Activated CD4-positive, CD25-positive, alpha-beta regulatory T cell treated with anti-CD3 and anti-CD28 coated beads, Interleukin-2, amount 50 U/mL, for 72 hours (primary cell): ENCODE results near the gene ADRM1.

Source experiments
- DNase-seq: peaks from one replicate; pipeline ENCODE4 v3.0.0; 2021

ADRM1 gene

DNA sequence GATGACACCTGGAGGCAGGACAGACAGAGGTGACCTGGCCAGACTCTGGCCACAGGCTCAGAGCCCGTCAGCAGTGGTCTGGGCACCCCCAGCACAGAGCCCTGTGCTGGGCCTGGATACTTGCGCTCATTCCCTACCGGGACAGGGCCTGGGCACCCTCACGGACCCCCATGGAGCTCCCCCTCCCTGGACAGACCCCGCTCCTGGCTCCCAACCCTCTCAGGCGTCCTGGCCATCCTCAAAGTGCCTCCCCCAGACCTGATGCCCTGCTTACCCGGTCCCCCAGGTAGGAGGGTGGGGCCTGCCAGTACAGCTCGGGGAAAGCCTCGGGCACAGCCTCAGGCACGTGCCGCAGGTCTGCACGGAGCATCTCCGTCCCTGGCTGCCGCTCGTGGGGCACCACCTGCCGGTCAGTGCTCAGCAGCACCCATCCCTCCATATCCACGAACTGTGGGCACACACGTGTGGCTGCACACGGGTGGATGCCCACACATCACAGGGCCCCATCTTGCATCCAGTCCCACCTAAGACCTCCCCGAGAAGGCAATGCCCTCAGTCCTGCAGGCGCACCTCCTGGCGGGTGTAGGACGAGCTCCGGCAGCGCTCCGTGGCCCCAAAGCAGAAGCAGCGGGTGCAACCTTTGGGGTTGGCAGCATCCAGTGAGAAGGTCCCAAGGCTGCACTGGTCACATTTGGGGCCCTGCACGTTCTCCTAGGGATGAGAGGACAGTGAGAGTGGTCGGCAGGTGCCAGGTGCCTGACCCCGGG is 24.3 kb downstream of the ADRM1 start:
- DNase-seq = no peak

DNA sequence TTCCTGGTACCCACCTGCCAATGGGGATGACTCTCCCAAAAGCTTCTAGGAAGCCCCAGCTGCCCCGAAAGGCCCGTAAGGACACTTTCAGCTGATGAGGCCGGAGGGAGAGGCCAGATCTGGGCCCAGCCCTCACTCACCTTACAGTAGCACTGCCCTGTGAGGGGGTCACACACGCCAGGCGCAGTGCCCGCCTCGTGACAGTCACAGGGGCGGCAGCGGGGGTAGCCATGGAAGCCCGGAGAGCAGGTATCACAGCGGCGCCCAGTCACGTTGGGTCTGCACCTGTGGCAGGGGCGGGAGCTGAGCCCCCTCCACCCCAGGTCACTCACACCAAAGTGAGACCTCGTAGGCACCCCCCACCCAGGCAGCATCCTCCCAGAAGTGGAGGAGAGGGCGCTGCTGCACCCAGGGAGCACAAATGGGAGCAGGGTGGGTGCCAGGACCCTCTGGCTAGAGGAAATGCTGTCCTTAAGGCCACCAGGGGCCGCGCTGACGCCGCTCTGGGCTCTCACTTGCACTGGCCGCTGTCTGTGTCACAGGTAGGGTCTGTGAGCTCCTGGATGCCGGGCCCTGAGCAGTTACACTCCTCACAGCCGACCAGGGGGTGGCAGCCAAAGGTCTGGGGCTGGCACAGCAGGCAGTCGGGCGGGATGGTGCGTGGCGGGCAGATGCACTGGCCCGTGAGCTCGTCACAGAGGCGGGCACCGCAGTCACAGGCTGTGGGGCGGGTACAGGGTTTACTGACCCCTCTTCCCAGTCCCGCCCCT is 25.1 kb downstream of the ADRM1 start:
- DNase-seq = no peak

DNA sequence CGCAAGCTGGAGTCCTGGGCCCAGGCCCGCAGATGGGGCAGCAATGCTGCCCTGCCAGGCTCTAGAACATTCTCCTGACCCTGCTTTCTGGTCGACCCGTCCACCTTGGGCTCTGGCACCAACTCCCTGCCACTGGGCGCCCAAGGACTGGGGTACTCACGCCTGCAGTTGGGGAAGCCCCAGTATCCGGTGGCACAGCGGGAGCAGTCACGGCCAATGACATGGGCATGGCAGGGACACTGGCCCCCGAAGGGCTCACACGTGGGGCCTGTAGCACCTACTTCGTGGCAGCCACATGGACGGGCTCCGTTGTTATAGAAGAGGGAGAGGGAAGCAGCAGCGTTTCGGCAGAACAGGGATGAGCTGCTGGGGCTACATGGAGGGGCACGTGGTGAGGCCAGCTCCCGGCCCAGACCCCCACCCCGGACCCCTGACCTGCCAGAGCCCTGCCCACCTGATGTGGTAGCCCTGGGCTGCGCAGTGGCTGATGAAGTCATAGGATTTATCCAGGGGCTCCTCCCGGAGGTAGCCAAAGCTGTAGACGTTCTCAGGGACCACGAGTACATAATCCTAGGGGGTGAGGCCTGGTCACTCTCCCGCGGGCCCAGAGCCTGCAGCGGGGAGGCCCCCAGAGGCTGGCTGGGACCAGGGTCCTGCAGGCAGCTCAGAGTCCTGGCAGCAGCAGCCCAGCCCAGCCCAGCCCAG is 26.0 kb downstream of the ADRM1 start:
- no peak for DNase-seq

DNA sequence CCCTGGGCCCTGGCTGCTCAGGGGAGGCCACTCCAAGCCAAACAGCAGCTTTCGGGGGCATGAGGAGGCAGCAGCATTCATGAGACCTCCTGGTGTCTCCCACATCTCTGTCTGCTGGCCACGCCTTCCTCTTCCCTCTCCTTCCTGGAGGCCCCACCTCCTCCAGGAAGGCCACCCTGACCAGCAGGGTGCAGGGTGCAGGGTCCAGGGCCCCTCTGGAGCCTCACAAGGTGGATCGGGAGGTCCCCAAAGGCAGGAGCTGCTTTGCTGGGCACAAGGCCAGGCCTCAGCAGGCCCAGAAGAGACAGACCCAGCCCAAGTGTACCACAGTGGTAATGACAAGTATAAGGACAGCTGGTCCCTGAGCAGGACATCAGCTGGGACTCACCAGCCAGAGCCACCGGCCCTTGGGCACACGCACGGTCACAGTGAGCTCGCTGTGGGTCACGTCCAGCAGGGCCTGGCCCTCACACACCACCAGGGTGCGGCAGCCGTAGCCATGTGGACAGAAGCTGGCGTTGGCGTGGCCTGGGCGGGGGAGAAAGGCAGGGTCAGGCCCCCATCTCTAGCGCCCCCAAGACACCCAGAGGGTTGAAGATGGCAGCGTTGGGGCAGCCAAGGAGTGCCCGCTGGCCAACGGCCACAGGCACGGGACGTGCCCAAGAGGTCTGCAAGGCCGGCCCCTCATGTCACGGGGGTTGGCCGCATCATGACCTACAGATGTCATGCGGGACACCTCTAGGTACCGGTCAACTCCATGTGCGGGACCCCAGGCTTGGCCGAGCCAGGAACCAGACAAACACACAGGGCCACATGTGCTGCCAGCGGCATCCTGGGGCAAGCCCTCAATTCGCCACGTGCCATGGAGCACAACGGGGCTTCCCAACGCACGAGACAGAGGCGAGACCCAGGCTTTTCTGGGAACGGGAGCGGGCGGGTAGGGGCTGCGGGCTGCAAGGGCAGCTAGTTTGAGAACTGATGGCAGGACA is 26.9 kb downstream of the ADRM1 start:
- DNase-seq = no peak

DNA sequence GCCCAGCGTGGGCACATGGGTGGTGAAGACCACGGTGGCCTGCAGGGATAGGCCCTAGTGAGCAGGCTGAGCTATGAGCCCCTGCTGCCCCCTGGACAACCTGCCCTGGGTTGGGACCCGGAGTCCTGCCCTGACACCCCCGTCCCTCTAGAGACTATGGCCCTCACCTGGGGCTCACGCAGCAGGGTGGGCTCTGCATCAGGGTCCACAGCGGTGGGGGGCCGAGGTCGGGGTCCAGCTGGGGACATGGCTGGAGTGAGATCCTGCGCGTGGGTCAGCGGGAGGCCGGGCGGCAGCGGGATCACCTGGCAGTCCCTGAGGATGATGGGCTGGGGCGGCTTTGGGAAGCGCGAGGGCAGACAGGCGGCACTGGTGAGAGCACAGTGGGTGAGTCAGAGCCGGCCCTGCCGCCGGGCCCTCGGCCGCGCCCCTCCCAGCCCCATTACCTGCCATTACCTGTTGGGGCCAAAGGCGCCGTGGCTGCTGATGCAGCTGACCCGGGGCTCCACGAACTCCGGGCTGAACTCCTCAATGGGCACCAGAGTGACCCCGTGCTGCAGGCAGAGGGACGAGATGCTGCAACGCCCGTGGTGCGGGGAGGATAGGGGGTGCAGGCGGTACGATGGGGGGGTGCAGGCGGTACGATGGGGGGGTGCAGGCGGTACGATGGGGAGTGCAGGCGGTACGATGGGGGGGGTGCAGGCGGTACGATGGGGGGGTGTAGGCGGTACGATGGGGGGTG is 27.9 kb downstream of the ADRM1 start:
- no peak for DNase-seq

DNA sequence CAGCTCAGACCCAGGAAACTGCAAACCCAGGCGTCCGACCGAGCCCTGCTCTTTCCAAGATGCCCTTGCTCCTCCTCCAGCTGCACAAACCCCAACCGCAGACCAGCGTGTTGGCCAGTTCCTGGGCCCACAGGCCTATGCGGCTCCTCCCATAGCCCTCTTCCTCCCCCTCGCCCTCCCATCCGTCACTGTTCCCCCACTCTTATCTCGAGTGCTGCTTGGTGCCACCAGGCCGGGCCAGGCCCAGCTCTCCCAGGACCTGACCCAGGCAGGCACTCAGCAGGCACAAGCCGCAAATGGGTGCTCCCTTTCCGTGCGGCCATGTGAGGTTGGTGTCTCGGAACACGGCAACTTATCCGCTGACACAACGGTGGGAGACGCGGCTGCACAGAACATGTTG is 28.6 kb downstream of the ADRM1 start:
- no peak for DNase-seq

DNA sequence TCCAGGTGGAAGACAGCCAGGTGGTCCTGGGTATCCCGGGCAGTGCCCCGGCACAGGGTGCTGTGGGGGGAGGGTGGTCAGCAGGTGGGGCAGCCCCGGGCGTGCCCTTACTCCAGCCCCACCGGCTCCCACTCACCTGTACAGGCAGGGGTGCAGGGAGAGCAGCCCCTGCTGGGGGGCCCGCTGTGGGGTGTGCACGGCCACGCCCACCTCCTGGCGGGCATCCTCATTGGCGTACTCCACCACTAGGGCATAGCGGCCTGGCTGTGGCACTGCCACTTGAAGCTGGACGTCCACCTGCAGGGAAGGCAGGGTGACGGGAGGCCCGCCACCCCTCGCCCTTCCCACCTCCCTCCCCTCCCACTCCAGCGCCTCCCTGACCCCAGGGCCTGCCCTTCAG is 29.6 kb downstream of the ADRM1 start:
- DNase-seq = no peak

DNA sequence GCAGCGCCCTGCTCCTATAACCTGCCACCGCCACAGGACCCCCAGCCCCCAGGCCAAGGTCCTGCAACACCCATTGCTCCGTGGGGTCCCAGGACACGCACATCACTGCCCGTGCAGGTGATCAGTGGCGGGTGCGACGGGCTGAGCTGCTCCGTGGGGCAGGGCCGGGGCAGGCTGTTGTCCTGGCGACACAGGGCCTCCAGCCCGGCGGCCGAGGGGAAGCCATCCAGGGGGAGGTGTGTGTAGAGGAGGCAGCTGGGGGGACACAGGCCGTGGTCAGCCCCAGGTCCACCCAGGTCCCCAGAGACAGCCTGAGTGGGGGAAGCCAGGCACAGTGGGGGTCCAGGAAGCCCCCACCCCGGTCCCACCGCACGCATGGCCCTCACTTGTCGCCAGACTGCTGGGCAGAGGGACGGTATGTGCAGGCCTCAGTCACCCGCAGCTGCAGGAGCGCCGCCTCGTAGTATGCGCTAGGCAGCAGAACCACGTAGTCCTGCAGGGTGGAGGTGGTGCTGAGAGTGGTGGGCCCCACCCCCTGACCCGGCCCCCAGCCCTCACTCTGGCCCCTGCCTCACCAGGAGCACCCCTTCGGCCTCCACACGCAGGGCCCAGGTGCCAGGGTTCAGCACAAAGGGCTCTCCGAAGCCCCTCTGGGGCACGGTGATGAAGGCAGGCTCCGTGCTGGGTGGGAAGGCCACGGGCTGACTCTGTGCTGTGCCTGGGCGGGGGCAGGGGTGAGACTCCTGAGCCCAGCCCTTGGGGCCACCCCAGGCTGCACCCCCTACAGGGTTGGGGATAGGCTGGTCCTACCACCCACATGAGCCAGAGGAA is 30.4 kb downstream of the ADRM1 start:
- DNase-seq = no peak

DNA sequence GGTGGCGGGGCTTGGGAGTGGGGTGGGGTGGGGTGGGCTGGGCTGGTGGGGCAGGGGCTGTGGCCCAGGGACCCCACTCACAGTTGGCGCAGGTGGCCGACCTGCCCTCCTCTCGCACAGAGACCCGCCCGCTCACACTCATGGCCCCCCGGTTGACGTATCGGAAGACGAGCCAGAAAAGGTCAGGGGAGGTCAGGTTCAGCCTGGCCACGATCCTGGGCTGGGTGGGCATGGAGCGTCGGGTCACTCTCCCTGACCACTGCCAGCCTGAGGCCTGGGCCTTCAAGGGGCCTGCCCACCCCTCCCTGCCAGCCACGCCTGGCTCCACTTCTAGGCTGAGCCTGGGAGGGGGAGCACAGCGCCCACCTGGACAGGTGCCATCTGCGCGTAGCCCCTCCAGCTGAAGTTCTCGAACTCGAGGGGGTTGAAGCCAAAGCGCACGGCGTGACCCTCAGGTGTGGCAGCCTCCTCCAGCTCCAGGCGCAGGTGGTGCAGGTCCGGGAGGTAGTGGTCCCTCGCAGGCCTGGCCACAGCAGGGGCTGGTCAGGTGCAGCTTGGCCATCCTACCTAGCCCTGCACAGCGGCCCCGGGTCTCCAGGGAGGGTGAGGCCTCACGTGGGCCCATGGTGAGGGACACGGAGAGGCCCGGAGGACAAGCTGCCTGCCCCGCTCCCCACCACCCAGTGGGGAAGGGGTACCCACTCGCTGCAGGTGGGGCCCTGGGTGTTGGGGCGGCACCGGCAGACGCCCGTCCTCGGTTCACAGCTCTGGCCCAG is 31.2 kb downstream of the ADRM1 start:
- no peak for DNase-seq

DNA sequence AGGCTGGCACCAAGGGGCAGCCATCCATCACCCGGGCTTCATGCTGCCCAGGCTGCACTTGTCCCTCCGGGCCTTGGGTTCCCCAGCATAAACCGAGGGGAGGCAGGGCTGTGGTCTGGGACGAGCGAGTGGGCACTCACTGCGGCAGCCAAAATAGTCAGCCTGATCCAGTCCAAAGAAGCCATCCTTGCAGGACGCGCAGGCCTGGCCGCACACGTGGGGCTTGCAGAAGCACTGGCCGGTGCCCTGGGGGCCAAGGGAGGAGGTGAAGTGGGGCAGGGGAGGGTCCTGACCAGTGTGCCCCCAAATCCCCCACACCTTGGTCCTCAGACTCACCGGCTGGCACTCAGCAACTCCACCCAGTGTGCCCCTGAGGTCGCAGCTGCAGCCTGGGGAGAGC is 32.1 kb downstream of the ADRM1 start:
- DNase-seq = no peak

DNA sequence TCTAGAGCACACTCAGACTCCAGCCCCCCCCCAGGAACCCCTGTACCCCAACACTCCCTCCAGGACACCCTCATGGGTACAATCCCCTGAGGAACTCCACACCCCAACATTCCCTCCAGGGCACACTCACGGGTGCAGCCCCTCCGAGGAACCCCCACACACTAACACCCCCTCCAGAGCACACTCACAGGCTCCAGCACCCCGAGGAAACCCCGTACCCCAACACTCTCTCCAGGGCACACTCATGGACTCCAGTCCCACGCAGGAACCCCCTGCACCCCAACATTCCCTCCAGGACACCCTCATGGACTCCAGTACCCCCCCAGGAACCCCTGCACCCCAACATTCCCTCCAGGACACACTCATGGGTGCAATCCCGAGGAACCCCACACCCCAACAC is 32.7 kb downstream of the ADRM1 start:
- no peak for DNase-seq

DNA sequence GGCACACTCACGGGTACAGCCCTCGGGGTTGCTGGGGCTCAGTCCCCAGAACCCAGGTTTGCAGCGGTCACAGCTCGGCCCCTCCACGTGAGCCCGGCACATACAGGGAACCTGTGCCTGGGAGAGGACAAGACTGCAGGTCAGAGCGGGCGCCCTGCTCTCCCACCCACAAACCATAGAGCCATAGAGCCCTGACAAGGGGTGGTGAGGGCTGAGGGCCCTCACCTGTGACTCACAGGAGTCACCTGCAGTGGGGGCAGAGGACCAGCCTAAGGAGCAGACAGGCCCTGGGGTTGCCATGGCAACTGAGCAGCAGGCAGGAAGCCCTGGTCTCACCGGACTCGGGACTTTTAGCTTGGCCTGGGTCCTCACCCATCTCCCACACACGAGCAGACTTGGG is 33.5 kb downstream of the ADRM1 start:
- DNase-seq = no peak

DNA sequence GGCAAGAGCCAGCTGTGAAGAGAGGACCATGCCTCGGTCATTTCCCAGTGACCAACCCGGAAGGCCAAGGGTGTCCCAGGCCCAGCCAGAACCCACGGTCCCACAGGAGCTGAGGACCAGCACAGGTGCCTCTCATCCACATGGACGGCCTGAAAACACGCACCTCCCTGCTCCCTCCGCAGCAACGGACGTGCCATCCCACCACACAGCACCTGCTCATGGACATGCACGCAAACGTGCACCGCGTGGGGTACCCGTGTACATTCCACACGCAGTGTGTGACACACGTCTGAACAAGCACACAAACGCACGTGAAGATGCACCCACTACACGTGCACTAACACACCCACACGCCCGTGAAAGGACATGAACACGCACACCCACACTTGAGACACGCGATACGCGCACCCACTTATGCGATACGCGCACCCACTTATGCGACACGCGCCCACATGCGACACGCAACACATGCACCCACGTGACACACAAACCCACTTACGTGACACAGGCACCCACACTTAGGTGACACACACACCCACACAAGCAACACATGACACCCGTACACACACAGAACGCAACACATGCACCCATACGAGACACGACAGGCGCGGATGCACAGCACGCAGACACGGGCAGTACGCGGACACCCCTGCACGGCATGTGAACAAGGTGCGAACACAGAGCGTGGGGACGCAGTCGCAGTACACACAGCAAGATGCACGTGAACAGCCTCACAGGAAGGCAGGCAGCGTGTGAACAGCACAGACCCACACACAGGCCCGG is 34.2 kb downstream of the ADRM1 start:
- no peak for DNase-seq

DNA sequence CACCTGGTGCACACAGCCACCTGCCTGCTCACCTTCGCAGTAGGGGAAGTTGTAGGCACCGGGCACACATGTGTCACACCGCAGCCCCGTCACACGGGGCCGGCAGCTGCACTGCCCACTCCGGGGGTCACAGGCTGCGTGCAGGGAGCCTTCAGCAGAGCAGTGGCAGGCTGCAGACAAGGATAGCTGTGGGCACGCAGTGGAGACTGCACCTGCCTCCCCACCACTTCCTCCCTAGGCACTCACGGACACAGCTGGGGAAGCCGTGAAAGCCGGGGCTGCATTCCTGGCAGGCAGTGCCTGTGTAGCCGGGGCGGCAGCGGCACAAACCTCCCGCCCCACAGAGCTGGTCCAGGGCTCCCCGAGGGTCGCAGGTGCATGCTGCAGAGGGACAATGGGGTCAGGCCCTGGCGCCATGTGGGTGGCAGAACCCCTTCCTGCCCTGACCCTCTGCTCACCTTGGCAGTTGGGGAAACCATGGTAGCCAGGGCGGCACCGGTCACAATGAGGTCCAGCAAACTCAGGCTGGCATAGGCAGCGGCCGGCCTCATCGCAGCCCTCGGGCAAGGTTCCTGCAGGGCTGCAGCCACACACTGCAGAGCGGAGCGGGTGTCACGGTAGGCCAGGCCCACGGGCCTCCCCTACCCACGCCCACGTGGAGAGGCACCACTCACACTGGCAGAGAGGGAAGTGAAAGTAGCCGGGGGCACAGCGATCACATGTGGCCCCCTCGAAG is 34.9 kb downstream of the ADRM1 start:
- DNase-seq = no peak

DNA sequence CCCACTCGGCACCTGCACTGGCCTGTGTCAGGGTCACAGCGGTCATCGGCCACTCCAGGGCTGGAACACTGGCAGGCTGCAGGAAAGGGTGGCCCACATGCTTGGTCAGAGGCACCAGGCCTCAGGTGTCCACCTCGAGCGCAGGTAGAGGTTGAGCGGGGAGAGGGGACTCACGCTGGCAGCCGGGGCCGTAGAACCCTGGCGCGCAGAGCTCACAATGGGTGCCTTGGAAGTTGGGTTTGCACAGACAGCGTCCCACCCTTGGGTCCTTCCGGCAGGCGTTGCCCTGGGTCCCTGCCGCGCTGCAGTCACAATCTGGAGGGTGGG is 35.5 kb downstream of the ADRM1 start:
- DNase-seq = no peak

DNA sequence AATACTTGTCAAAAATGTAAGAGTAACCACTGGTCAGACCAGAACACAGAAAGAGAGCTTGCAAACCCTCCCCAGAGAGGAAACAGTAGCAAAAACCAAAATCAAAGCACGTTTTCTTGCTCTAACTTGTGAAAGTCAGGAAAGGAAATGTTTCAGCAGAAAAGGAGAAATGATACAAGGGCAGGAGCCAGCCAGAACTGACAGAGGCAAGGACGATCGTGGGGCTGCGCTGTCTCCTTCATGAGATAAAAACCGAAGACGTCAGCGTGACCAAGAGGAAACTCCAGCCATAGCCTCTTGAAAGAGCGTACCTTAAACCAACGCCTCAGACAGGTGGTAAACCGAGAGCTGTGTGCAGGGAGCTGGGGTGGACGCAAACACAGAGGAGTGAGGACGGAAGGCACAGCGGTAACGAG is 36.9 kb downstream of the ADRM1 start:
- DNase-seq = no peak

DNA sequence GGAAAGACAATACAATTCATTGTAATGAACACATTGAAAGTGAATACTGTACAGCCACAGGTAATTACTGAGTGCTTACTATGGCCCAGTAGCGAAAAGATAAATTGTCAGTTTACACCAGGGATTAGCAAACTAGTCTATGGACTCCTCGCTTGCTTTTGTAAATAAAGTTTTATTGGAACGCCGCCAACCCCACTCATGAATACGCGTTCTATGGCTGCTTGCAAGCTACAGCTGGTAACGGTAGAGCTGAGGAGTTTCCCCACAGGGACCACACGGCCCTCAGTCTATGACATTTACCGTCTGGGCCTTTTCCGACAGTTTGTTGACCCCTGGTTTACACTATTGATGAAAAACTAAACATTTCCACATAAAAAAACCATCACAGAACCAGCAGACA is 40.1 kb downstream of the ADRM1 start:
- no peak for DNase-seq

DNA sequence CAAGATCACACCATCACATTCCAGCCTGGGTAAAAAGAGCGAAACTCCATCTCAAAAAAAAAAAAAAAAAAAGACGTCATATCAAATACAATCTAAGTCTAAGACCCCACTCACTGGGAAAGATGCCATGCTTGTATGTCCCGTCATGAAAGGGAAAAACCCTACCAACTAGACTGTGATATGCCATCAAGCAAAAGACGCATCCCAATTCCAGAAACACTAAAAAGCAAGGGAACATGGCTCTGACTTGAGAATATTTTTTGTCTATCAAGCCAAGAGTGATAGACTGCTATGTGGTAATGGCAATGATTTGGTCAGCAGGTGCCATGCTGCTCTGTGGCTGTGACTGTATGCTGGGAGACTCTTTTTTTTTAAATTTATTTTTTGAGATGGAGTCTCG is 41.3 kb downstream of the ADRM1 start:
- no peak for DNase-seq

DNA sequence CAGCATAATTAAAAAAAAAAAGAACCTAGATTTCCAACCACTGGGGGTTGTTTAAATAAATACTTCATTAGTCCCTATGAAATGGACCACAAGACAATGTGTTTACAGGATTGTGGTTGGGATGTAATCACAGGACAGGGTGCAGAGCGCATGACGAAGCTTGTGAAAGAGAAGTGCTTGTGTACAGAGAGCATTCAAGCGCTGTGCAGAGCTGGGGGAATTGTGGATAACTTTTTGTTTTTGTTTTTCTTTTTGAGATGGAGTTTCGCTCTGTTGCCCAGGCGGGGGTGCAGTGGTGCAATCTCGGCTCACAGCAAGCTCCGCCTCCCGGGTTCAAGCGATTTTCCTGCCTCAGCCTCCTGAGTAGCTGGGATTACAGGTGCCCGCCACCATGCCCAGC is 42.0 kb downstream of the ADRM1 start:
- DNase-seq = no peak
